ENCODE results near the gene FKBP5. TPM values are rescaled to one million over a fixed set of nuclear protein-coding genes. Genes with fewer than 3 reads are reported as not detected.

Gene FKBP5
- total RNA-seq, 1 donor, result 5.1 TPM

DNA sequence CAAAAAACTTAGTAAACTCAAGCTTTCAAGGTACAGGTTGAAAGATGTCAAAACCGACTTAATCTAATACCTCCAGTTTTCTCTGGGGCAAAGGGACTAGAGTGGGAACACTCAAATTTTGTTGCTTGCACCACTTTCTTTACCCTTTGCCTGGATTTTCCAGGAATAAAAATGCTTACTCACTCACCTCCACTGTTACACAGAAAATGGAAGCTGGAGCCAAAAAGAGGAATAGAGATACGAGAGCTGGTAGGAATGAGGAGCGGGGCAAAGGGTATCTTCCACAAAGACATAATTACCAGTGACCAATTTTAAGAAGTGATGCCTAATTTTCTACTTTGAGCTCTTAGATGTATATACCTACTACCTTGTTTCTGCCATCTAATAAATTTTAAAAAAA, 96.5 kb downstream of the FKBP5 start:
- Histone ChIP-seq H3K9me3 (ENCODE audit: low read depth, low read length) (no peaks in the 10 kb centered on the region), H2AFZ (ENCODE audit: low read length) (no peak overlapping the region), H3K4me1 (ENCODE audit: insufficient read depth, low read length) (peaks cover 11% of the 10 kb centered on the region), H3K27ac (ENCODE audit: low read depth, low read length) (no peak overlapping the region), H3K79me2 (ENCODE audit: insufficient read depth, low read length) (no peaks in the 10 kb centered on the region), H3K36me3 (ENCODE audit: insufficient read depth, low read length) (no peaks in the 10 kb centered on the region), H3K4me2 (ENCODE audit: insufficient read depth, low read length) (no peak overlapping the region), H3K4me3 (ENCODE audit: insufficient read depth, low read length) (no peak overlapping the region), H4K20me1 (ENCODE audit: insufficient read depth, low read length) (no peaks in the 10 kb centered on the region), H3K27me3 (ENCODE audit: insufficient read depth, low read length) (no peaks in the 10 kb centered on the region)
- no peak for TF ChIP-seq CTCF (IDR thresholded peaks at IDR 0.05; ENCODE audit: extremely low read depth, low read depth, low read length)
- no peak for DNase-seq (ENCODE audit: insufficient read length, low spot score, missing footprints)

GRCh38 chr6:35590622-35591066, 98.1 kb downstream of the FKBP5 start:
- no peak for TF ChIP-seq CTCF (IDR thresholded peaks at IDR 0.05; ENCODE audit: extremely low read depth, low read depth, low read length)
- Histone ChIP-seq H3K4me2 (ENCODE audit: insufficient read depth, low read length) (no peak overlapping the region), H2AFZ (ENCODE audit: low read length) (peak overlapping the region; percentile 32), H3K27me3 (ENCODE audit: insufficient read depth, low read length) (no peaks in the 10 kb centered on the region), H3K4me3 (ENCODE audit: insufficient read depth, low read length) (no peak overlapping the region), H4K20me1 (ENCODE audit: insufficient read depth, low read length) (no peaks in the 10 kb centered on the region), H3K79me2 (ENCODE audit: insufficient read depth, low read length) (no peaks in the 10 kb centered on the region), H3K9me3 (ENCODE audit: low read depth, low read length) (no peaks in the 10 kb centered on the region), H3K36me3 (ENCODE audit: insufficient read depth, low read length) (no peaks in the 10 kb centered on the region), H3K4me1 (ENCODE audit: insufficient read depth, low read length) (peaks cover 13% of the 10 kb centered on the region), H3K27ac (ENCODE audit: low read depth, low read length) (no peak overlapping the region)
- DNase-seq (ENCODE audit: insufficient read length, low spot score, missing footprints), result no peak

DNA sequence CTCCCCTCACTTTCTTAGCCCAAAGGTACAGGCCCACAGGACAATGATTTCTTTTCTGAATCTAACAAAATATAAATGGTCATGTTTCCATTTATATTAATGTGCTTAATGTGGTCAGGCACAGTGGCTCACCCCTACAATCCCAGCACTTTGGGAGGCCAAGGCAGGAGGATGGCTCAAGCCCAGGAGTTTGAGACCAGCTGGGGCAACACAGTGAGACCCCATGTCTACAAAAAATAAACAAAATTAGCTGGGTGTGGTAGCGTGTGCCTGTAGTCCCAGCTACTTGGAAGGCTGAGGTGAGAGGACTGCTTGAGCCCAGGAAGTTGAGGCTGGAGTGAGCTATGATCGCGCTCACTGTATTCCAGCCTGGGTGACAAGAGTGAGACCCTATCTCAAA, 98.8 kb downstream of the FKBP5 start:
- peaks cover 15% of the 10 kb centered on the region for H3K4me1 ChIP-seq (ENCODE audit: insufficient read depth, low read length)
- no peak for TF ChIP-seq CTCF (IDR thresholded peaks at IDR 0.05; ENCODE audit: extremely low read depth, low read depth, low read length)

GRCh38 chr6:35589201-35589739, 99.4 kb downstream of the FKBP5 start:
- Histone ChIP-seq H3K36me3 (ENCODE audit: insufficient read depth, low read length) (no peaks in the 10 kb centered on the region), H3K27ac (ENCODE audit: low read depth, low read length) (no peak overlapping the region), H3K4me2 (ENCODE audit: insufficient read depth, low read length) (no peak overlapping the region), H3K27me3 (ENCODE audit: insufficient read depth, low read length) (no peaks in the 10 kb centered on the region), H3K9me3 (ENCODE audit: low read depth, low read length) (no peaks in the 10 kb centered on the region), H4K20me1 (ENCODE audit: insufficient read depth, low read length) (no peaks in the 10 kb centered on the region), H3K79me2 (ENCODE audit: insufficient read depth, low read length) (no peaks in the 10 kb centered on the region), H2AFZ (ENCODE audit: low read length) (no peak overlapping the region), H3K4me3 (ENCODE audit: insufficient read depth, low read length) (no peak overlapping the region), H3K4me1 (ENCODE audit: insufficient read depth, low read length) (peaks cover 15% of the 10 kb centered on the region)
- no peak for DNase-seq (ENCODE audit: insufficient read length, low spot score, missing footprints)
- TF ChIP-seq CTCF (IDR thresholded peaks at IDR 0.05; ENCODE audit: extremely low read depth, low read depth, low read length), result no peak

More for the DNA sequence above, 98.8 kb downstream of the FKBP5 start:
- H2AFZ ChIP-seq (ENCODE audit: low read length), result no peak overlapping the region
- H3K9me3 ChIP-seq (ENCODE audit: low read depth, low read length), result no peaks in the 10 kb centered on the region
- no peak for DNase-seq (ENCODE audit: insufficient read length, low spot score, missing footprints)
- H3K4me2 ChIP-seq (ENCODE audit: insufficient read depth, low read length), result no peak overlapping the region
- H3K79me2 ChIP-seq (ENCODE audit: insufficient read depth, low read length), result no peaks in the 10 kb centered on the region
- H3K27ac ChIP-seq (ENCODE audit: low read depth, low read length), result no peak overlapping the region
- no peak overlapping the region for H3K4me3 ChIP-seq (ENCODE audit: insufficient read depth, low read length)
- H3K27me3 ChIP-seq (ENCODE audit: insufficient read depth, low read length), result no peaks in the 10 kb centered on the region
- H3K36me3 ChIP-seq (ENCODE audit: insufficient read depth, low read length), result no peaks in the 10 kb centered on the region
- no peaks in the 10 kb centered on the region for H4K20me1 ChIP-seq (ENCODE audit: insufficient read depth, low read length)

Data from osteoblast (primary cell).